Endodermal cell (in vitro differentiated cells): ENCODE data around the gene ACO1. TPM values are rescaled to one million over a fixed set of nuclear protein-coding genes. Genes with fewer than 3 reads are reported as not detected.

Experiments
- DNase-seq: peaks from one replicate; pipeline ENCODE4 v3.0.0-alpha.2; 2017
- H3K27ac ChIP-seq: 2 replicates; pipeline ENCODE4 v1.5.1; 2013; ENCODE audit warnings: mild to moderate bottlenecking, low read depth, low read length, moderate library complexity
- H3K27me3 ChIP-seq: 2 replicates; pipeline ENCODE4 v1.6.1; 2013; ENCODE audit warnings: mild to moderate bottlenecking, low read length, moderate library complexity; ENCODE audit not compliant: insufficient read depth, control insufficient read depth, poor library complexity, severe bottlenecking
- H3K36me3 ChIP-seq: 2 replicates; pipeline ENCODE4 v1.7.0; 2013; ENCODE audit warnings: mild to moderate bottlenecking, low read length, moderate library complexity; ENCODE audit not compliant: control insufficient read depth, insufficient read depth
- H3K4me1 ChIP-seq: one replicate; pipeline ENCODE4 v1.7.0; 2013; ENCODE audit warnings: low read length; ENCODE audit not compliant: control insufficient read depth, insufficient read depth
- H3K4me3 ChIP-seq: 2 replicates; pipeline ENCODE4 v1.5.1; 2013; ENCODE audit warnings: mild to moderate bottlenecking, low read length, moderate library complexity
- H3K9ac ChIP-seq: 2 replicates; pipeline ENCODE4 v1.6.1; 2013; ENCODE audit warnings: mild to moderate bottlenecking, low read length, moderate library complexity; ENCODE audit not compliant: poor library complexity, severe bottlenecking; ENCODE audit errors: extremely low read depth
- H3K9me3 ChIP-seq: 2 replicates; pipeline ENCODE4 v1.6.1; 2013; ENCODE audit warnings: mild to moderate bottlenecking, low read length, moderate library complexity; ENCODE audit not compliant: control insufficient read depth
- H3K27ac Mint-ChIP-seq: 2 replicates; pipeline ENCODE4 v1.8.0; 2020; ENCODE audit warnings: mixed read lengths
- H3K27me3 Mint-ChIP-seq: 2 replicates; pipeline ENCODE4 v1.8.0; 2021; ENCODE audit warnings: mild to moderate bottlenecking, mixed read lengths; ENCODE audit not compliant: insufficient read depth
- H3K36me3 Mint-ChIP-seq: 2 replicates; pipeline ENCODE4 v1.8.0; 2020; ENCODE audit warnings: low read depth, mixed read lengths
- H3K4me1 Mint-ChIP-seq: 2 replicates; pipeline ENCODE4 v1.8.0; 2020; ENCODE audit warnings: mixed read lengths
- H3K4me3 Mint-ChIP-seq: 2 replicates; pipeline ENCODE4 v1.8.0; 2020; ENCODE audit warnings: mild to moderate bottlenecking, moderate library complexity, mixed read lengths
- H3K9me3 Mint-ChIP-seq: 2 replicates; pipeline ENCODE4 v1.8.0; 2020; ENCODE audit warnings: mild to moderate bottlenecking, mixed read lengths
- WGBS, 2 experiments: methylation state at CpG; one replicate each; pipeline versions ENCODE4 v1.1.5 to v1.1.7; 2013; ENCODE audit warnings: missing lambda C conversion rate in 2 of 2, mixed read lengths in 1 of 2; ENCODE audit not compliant: insufficient coverage in 1 of 2, insufficient read length in 1 of 2; 5-methylcytosine and 5-hydroxymethylcytosine counted together
- total RNA-seq, 2 donors: library from RNA; stranded (reverse); fragmentation: NEBNext Ultra II Directional in 1 of 2; extraction: Animal tissue kit (Norgen Biotek cat#: 25700) in 1 of 2; gene quantifications; 2 replicates in 1 of 2; 3 replicates in 1 of 2; pipeline ENCODE4 v1.2.1, GENCODE V29; 2021
- TF ChIP-seq, protein P1 (sequence below): fragments of 200-600 bp; sonication (generic); conservative IDR thresholded peaks from 2 replicates; pipeline ENCODE4 v1.5.0; 2021; ENCODE audit warnings: antibody characterized with exemption, mild to moderate bottlenecking

ACO1 gene
- total RNA-seq, 2 donors from 2014 or later, result 33.6 to 52.8 TPM

DNA sequence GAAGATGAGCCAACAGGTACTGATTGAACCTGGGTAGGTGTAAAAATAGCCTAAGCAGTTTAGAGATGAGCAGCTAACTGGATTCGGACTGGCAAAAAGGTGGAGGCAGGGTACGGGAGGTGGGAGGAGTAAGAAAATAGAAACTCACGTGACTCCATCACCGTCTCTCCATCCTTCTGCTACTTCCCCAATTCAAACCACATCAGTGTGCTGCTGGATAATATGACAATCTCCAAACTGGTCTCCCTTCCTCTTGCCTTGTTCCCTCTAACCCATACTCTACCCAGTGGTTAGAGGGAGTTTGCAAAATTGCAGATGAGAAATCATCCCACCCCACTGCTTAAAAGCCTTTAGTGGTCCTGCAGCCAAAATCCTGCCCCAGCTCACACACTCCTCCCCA is 98.9 kb downstream of the ACO1 start:
- Histone ChIP-seq H3K9ac (no peak overlapping the region), H3K9me3 (no peaks in the 10 kb centered on the region), H3K27me3 (no peaks in the 10 kb centered on the region), H3K4me1 (no peaks in the 10 kb centered on the region), H3K4me3 (no peak overlapping the region), H3K36me3 (peaks cover 19% of the 10 kb centered on the region), H3K27ac (no peak overlapping the region)
- H3K27ac Mint-ChIP-seq, result no peak overlapping the region
- 88 to 100% methylated on average over 1 to 4 of the region's 4 CpGs for WGBS, 2 experiments
- H3K27me3 Mint-ChIP-seq, result no peaks in the 10 kb centered on the region
- no peaks in the 10 kb centered on the region for H3K9me3 Mint-ChIP-seq
- H3K4me1 Mint-ChIP-seq, result peaks cover 5% of the 10 kb centered on the region
- H3K36me3 Mint-ChIP-seq, result peaks cover 31% of the 10 kb centered on the region
- H3K4me3 Mint-ChIP-seq, result no peak overlapping the region
- DNase-seq, result no peak
- TF ChIP-seq, protein P1, sequence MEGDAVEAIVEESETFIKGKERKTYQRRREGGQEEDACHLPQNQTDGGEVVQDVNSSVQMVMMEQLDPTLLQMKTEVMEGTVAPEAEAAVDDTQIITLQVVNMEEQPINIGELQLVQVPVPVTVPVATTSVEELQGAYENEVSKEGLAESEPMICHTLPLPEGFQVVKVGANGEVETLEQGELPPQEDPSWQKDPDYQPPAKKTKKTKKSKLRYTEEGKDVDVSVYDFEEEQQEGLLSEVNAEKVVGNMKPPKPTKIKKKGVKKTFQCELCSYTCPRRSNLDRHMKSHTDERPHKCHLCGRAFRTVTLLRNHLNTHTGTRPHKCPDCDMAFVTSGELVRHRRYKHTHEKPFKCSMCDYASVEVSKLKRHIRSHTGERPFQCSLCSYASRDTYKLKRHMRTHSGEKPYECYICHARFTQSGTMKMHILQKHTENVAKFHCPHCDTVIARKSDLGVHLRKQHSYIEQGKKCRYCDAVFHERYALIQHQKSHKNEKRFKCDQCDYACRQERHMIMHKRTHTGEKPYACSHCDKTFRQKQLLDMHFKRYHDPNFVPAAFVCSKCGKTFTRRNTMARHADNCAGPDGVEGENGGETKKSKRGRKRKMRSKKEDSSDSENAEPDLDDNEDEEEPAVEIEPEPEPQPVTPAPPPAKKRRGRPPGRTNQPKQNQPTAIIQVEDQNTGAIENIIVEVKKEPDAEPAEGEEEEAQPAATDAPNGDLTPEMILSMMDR, result no peak

DNA sequence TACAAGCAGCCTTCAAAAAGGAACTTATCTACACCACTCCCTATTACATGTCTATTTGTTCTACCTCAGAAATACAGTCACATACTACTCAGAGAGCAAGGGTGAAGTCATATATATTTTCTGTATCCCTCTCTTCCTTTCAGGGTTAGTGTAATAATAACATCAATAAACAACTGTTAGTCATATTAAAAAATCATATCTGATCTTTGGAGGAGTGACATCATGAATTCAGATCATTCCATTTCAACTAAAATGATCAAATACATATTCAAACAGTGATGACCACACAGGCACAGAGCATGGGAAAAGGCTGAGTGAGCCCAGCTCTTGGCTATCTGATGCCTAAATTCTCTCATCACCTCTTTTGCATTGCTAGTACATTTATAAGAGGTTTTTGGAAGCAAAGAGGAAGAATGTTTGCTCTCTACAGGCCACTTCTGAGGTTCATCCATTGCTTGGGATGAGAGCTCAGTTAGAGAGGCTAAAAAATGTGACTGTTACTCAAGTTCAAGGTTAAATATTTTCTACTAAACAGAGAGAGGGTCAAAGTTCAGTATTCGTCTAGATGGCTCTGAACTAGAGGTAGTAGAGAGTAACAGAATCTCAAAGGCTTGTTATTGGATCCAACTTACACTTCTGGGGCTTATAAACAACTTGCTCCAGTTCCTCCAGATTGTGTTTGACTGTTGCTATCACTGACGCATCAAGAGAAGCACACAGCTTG is 102.6 kb downstream of the ACO1 start:
- Histone ChIP-seq H3K27me3 (no peaks in the 10 kb centered on the region), H3K9ac (no peak overlapping the region), H3K27ac (no peak overlapping the region), H3K4me1 (no peaks in the 10 kb centered on the region), H3K36me3 (peaks cover 15% of the 10 kb centered on the region), H3K9me3 (no peaks in the 10 kb centered on the region), H3K4me3 (no peak overlapping the region)
- no peaks in the 10 kb centered on the region for H3K27me3 Mint-ChIP-seq
- H3K9me3 Mint-ChIP-seq, result no peaks in the 10 kb centered on the region
- H3K4me3 Mint-ChIP-seq, result no peak overlapping the region
- H3K4me1 Mint-ChIP-seq, result peaks cover 5% of the 10 kb centered on the region
- WGBS, 2 experiments, result 88 to 91% methylated on average over 2 of the region's 2 CpGs
- H3K27ac Mint-ChIP-seq, result no peak overlapping the region
- DNase-seq, result no peak
- H3K36me3 Mint-ChIP-seq, result peaks cover 23% of the 10 kb centered on the region
- TF ChIP-seq, protein P1, result no peak

DNA sequence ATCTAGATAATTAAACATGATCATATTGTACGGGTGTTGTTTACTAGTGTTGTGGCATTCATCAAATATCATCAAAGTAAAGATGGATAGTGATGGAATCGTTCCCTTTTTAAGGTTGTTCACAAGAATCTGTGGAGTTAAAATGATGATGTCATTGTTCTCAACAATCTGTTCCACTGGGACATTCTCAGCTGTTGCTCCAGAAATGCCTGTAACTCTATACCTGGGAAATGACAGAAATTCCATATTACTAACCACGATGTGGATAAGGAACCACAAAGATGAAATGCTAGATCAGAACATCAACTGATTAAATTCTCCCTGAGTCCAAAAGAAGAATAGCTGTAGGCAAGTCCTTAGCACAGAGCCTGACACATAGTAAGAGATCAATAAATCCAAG is 103.5 kb downstream of the ACO1 start:
- WGBS, 2 experiments, result 96% methylated on average over 2 of the region's 3 CpGs; no CpG with 5 or more reads in 1 of the 2 experiments

More for the DNA sequence above, 103.5 kb downstream of the ACO1 start:
- Histone ChIP-seq H3K9ac (no peak overlapping the region), H3K4me1 (no peaks in the 10 kb centered on the region), H3K27ac (no peak overlapping the region), H3K9me3 (no peaks in the 10 kb centered on the region), H3K4me3 (no peak overlapping the region), H3K27me3 (no peaks in the 10 kb centered on the region), H3K36me3 (peaks cover 15% of the 10 kb centered on the region)
- DNase-seq, result no peak
- H3K36me3 Mint-ChIP-seq, result peaks cover 23% of the 10 kb centered on the region
- H3K27ac Mint-ChIP-seq, result no peak overlapping the region
- no peaks in the 10 kb centered on the region for H3K27me3 Mint-ChIP-seq
- no peak overlapping the region for H3K4me3 Mint-ChIP-seq
- H3K9me3 Mint-ChIP-seq, result no peaks in the 10 kb centered on the region
- TF ChIP-seq, protein P1, result no peak
- H3K4me1 Mint-ChIP-seq, result peaks cover 5% of the 10 kb centered on the region
